Uterus (tissue), 4 donors: ENCODE measurements around the gene CLCN1. TPM values are rescaled to one million over a fixed set of nuclear protein-coding genes. Genes with fewer than 3 reads are reported as not detected.

Source experiments
- DNase-seq, 2 donors: peaks; one replicate each; pipeline ENCODE4 v3.0.0-alpha.2; 2019 to 2020
- H3K27ac ChIP-seq, 2 donors: fragments of 200-600 bp; sonication (generic); 1 replicate in 1 of 2; 2 replicates in 1 of 2; pipeline ENCODE4 v1.5.1; 2016 to 2018
- H3K27me3 ChIP-seq, 2 donors: fragments of 200-600 bp; sonication (generic); one replicate each; pipeline ENCODE4 v1.5.1; 2018 to 2019; ENCODE audit warnings: control low read depth in 1 of 2
- H3K36me3 ChIP-seq, 2 donors: fragments of 200-600 bp; sonication (generic); one replicate each; pipeline ENCODE4 v1.5.1; 2019; ENCODE audit warnings: control low read depth in 1 of 2
- H3K4me1 ChIP-seq, 2 donors: fragments of 200-600 bp; sonication (generic); one replicate each; pipeline ENCODE4 v1.5.1; 2018 to 2019; ENCODE audit warnings: control low read depth in 1 of 2
- H3K4me3 ChIP-seq, 2 donors: fragments of 200-600 bp; sonication (generic); 1 replicate in 1 of 2; 2 replicates in 1 of 2; pipeline ENCODE4 v1.5.1; 2018 to 2019; ENCODE audit warnings: mild to moderate bottlenecking in 1 of 2
- H3K9me3 ChIP-seq, 2 donors: fragments of 200-600 bp; sonication (generic); one replicate each; pipeline ENCODE4 v1.5.1; 2019; ENCODE audit warnings: control low read depth in 1 of 2
- CTCF ChIP-seq, 4 experiments: fragments of 200-600 bp in 2 of 4; fragments of 450-650 bp in 2 of 4; sonication (generic) in 2 of 4; IDR thresholded peaks; one replicate each; pipeline ENCODE4 v1.5.1; 2016 to 2019; ENCODE audit warnings: antibody characterized with exemption in 4 of 4, mild to moderate bottlenecking in 2 of 4, moderate library complexity in 1 of 4
- POLR2A ChIP-seq, 2 donors: fragments of 450-650 bp; IDR thresholded peaks; one replicate each; pipeline ENCODE4 v1.6.1; 2016; ENCODE audit warnings: antibody characterized with exemption in 2 of 2, mild to moderate bottlenecking in 1 of 2, moderate library complexity in 1 of 2
- intact Hi-C: fragments of 100-400 bp; cut with DNase I; formaldehyde crosslinking; loops from one replicate; pipeline ENCODE4 v1.15.1; 2023; ENCODE audit warnings: low total_unique reads
- total RNA-seq, 4 donors: library from RNA; depleted of rRNA in 3 of 4; stranded (reverse); fragments of >200 nt in 3 of 4; gene quantifications; one replicate each; pipeline versions ENCODE4 v1.1.0 to v1.2.4, GENCODE V29; 2014 to 2023
- donor health status: DM: yes; HTN: yes; CAD: no.

The CLCN1 gene
- total RNA-seq, 4 donors from 2014 or later: 0.21 to 0.30 TPM; not detected in 2

GRCh38 chr7:143321734-143322133 is 5.8 kb downstream of the CLCN1 start:
- no peaks in the 10 kb centered on the region for H3K36me3 ChIP-seq
- DNase-seq: no peak
- TF ChIP-seq POLR2A (IDR thresholded peaks at IDR 0.05): no peak
- no peaks in the 10 kb centered on the region for H3K27me3 ChIP-seq
- no peaks in the 10 kb centered on the region for H3K9me3 ChIP-seq
- no peak overlapping the region for H3K4me3 ChIP-seq
- H3K27ac ChIP-seq: no peak overlapping the region
- H3K4me1 ChIP-seq: no peaks in the 10 kb centered on the region
- intact Hi-C loops: no loop called here

- Histone ChIP-seq H3K4me1 (no peaks in the 10 kb centered on the region), H3K9me3 (no peaks in the 10 kb centered on the region), H3K4me3 (no peak overlapping the region), H3K36me3 (no peaks in the 10 kb centered on the region), H3K27ac (peak overlapping the region; percentile 40 to 56), H3K27me3 (no peaks in the 10 kb centered on the region)
- intact Hi-C loops: no loop called here
- TF ChIP-seq POLR2A (IDR thresholded peaks at IDR 0.05) (no peak), CTCF (IDR thresholded peaks at IDR 0.05) (no peak)
- DNase-seq: peak in 1 of 2 donors; percentile 49
Observed at GRCh38 chr7:143322760-143323633, 7.1 kb downstream of the CLCN1 start.

GRCh38 chr7:143323653-143324052 is 7.7 kb downstream of the CLCN1 start:
- H3K27ac ChIP-seq: peak overlapping the region; percentile 40 to 56
- H3K4me1 ChIP-seq: no peaks in the 10 kb centered on the region
- no peaks in the 10 kb centered on the region for H3K36me3 ChIP-seq
- H3K9me3 ChIP-seq: no peaks in the 10 kb centered on the region
- no peaks in the 10 kb centered on the region for H3K27me3 ChIP-seq
- H3K4me3 ChIP-seq: no peak overlapping the region
- DNase-seq: peak in 1 of 2 donors; percentile 30
- TF ChIP-seq POLR2A (IDR thresholded peaks at IDR 0.05): no peak
- peak in 1 of 4 experiments; percentile 13 for TF ChIP-seq CTCF (IDR thresholded peaks at IDR 0.05)
- intact Hi-C loops: no loop called here

GRCh38 chr7:143325240-143325639 is 9.3 kb downstream of the CLCN1 start:
- Histone ChIP-seq H3K9me3 (no peaks in the 10 kb centered on the region), H3K27me3 (no peaks in the 10 kb centered on the region), H3K4me3 (no peak overlapping the region), H3K4me1 (no peaks in the 10 kb centered on the region), H3K27ac (no peak overlapping the region), H3K36me3 (no peaks in the 10 kb centered on the region)
- TF ChIP-seq CTCF (IDR thresholded peaks at IDR 0.05) (no peak), POLR2A (IDR thresholded peaks at IDR 0.05) (no peak)
- no peak for DNase-seq
- intact Hi-C loops: no loop called here

GRCh38 chr7:143327903-143328302 is 12.0 kb downstream of the CLCN1 start:
- Histone ChIP-seq H3K4me1 (no peaks in the 10 kb centered on the region), H3K27me3 (no peaks in the 10 kb centered on the region), H3K36me3 (no peaks in the 10 kb centered on the region), H3K9me3 (no peaks in the 10 kb centered on the region), H3K4me3 (no peak overlapping the region), H3K27ac (no peak overlapping the region)
- TF ChIP-seq CTCF (IDR thresholded peaks at IDR 0.05) (no peak), POLR2A (IDR thresholded peaks at IDR 0.05) (no peak)
- DNase-seq: no peak
- intact Hi-C loops: no loop called here
